Endothelial cell of umbilical vein (primary cell): ENCODE measurements around the gene DUOX2. TPM values are rescaled to one million over a fixed set of nuclear protein-coding genes. Genes with fewer than 3 reads are reported as not detected.

Experiments
- BruUV-seq: library from RNA; stranded (reverse); fragments of 400-500 nt; replicated peaks from 2 replicates; lab custom pipeline; 2021; lab: Mats Ljungman, UMichigan
- CTCF ChIA-PET: fragments of 300-600, 350-600 bp; sonication (Branson Sonifier 250); formaldehyde crosslinking; loops from one replicate; lab custom pipeline; 2021; ENCODE audit warnings: antibody characterized with exemption, inconsistent platforms; lab: Charles Lee
- POLR2A ChIA-PET: fragments of 300-600, 350-600 bp; sonication (Branson Sonifier 250); formaldehyde crosslinking; loops from one replicate; lab custom pipeline; 2021; ENCODE audit warnings: antibody characterized with exemption, inconsistent platforms; lab: Charles Lee
- DNase-seq: peaks from one replicate; pipeline ENCODE4 v3.0.0-alpha.2; 2011; ENCODE audit warnings: low read depth, low spot score
- FAIRE-seq: peaks from 2 replicates; lab custom pipeline; 2011; peaks lifted over from hg19 to GRCh38; lab: Jason Lieb, UNC
- H2AFZ ChIP-seq: 2 replicates; pipeline ENCODE4 v1.6.0; 2012; ENCODE audit warnings: low read depth, low read length, control low read depth, inconsistent platforms
- H3K27ac ChIP-seq: 2 replicates; pipeline ENCODE4 v1.5.1; 2011; ENCODE audit warnings: low read depth, mild to moderate bottlenecking, control low read depth, low read length, moderate library complexity; ENCODE audit not compliant: insufficient read depth
- H3K27me3 ChIP-seq, 2 experiments: 2 replicates each; pipeline versions ENCODE4 v1.6.0 to v1.6.1; 2011; ENCODE audit warnings: low read length in 2 of 2, mixed read lengths in 1 of 2; ENCODE audit not compliant: control insufficient read depth in 2 of 2, insufficient read depth in 2 of 2
- H3K36me3 ChIP-seq, 2 experiments: 2 replicates in 1 of 2; 3 replicates in 1 of 2; pipeline ENCODE4 v1.5.1; 2011; ENCODE audit warnings: low read length in 2 of 2, mild to moderate bottlenecking in 1 of 2, moderate library complexity in 1 of 2; ENCODE audit not compliant: control insufficient read depth in 2 of 2, insufficient read depth in 2 of 2; ENCODE audit errors: extremely low read depth in 1 of 2
- H3K4me1 ChIP-seq: 3 replicates; pipeline ENCODE4 v1.5.1; 2011; ENCODE audit warnings: mild to moderate bottlenecking, low read length; ENCODE audit not compliant: control insufficient read depth, insufficient read depth; ENCODE audit errors: extremely low read depth
- H3K4me2 ChIP-seq: 2 replicates; pipeline ENCODE4 v1.6.1; 2011; ENCODE audit warnings: low read length, control low read depth, mixed read lengths; ENCODE audit not compliant: insufficient read depth
- H3K4me3 ChIP-seq, 3 experiments: fragments of 200-600 bp in 1 of 3; sonication (generic), shearing (Covaris generic) in 1 of 3; replicated peaks in 1 of 3; 2 replicates each; pipeline ENCODE4 v1.5.1; 2011 to 2016; ENCODE audit warnings: control low read depth in 3 of 3, low read length in 3 of 3, mild to moderate bottlenecking in 2 of 3, inconsistent platforms in 1 of 3, low read depth in 1 of 3, moderate library complexity in 1 of 3; ENCODE audit not compliant: insufficient read depth in 1 of 3
- H3K79me2 ChIP-seq: 2 replicates; pipeline ENCODE4 v1.6.0; 2012; ENCODE audit warnings: low read length, inconsistent platforms; ENCODE audit not compliant: control insufficient read depth, insufficient read depth
- H3K9ac ChIP-seq: replicated peaks from 2 replicates; pipeline ENCODE3; 2011; ENCODE audit warnings: low read length, control low read depth; ENCODE audit not compliant: insufficient read depth; ENCODE audit errors: extremely low read depth
- H3K9me1 ChIP-seq: replicated peaks from 3 replicates; pipeline ENCODE4 v1.6.0; 2011; ENCODE audit warnings: mild to moderate bottlenecking, low read length; ENCODE audit not compliant: control insufficient read depth, insufficient read depth; ENCODE audit errors: extremely low read depth
- H3K9me3 ChIP-seq: replicated peaks from 2 replicates; pipeline ENCODE4 v1.5.1; 2012; ENCODE audit warnings: low read length, inconsistent platforms; ENCODE audit not compliant: control insufficient read depth, insufficient read depth
- H4K20me1 ChIP-seq: replicated peaks from 2 replicates; pipeline ENCODE3; 2011; ENCODE audit warnings: mild to moderate bottlenecking, low read length; ENCODE audit not compliant: control insufficient read depth, insufficient read depth; ENCODE audit errors: extremely low read depth
- EZH2 ChIP-seq: IDR thresholded peaks from 2 replicates; pipeline ENCODE4 v1.6.1; 2012; ENCODE audit warnings: borderline replicate concordance, low read depth, mild to moderate bottlenecking, moderate library complexity, low read length, inconsistent platforms; ENCODE audit not compliant: severe bottlenecking
- FOS ChIP-seq: IDR thresholded peaks from 2 replicates; pipeline ENCODE4 v1.6.1; 2011; ENCODE audit warnings: mild to moderate bottlenecking, low read length, moderate library complexity, borderline replicate concordance; ENCODE audit not compliant: insufficient read depth
- GATA2 ChIP-seq: IDR thresholded peaks from 2 replicates; pipeline ENCODE4 v1.7.0; 2011; ENCODE audit warnings: low read depth, mild to moderate bottlenecking, moderate library complexity, mixed read lengths, low read length; ENCODE audit not compliant: insufficient read length, insufficient read depth
- JUN ChIP-seq: IDR thresholded peaks from 2 replicates; pipeline ENCODE4 v1.6.1; 2011; ENCODE audit warnings: borderline replicate concordance, low read depth; ENCODE audit not compliant: insufficient read length, insufficient read depth
- MYC ChIP-seq: IDR thresholded peaks from one replicate; pipeline ENCODE4 v1.6.1; 2011; ENCODE audit warnings: mild to moderate bottlenecking, low read depth, low read length
- POLR2A ChIP-seq: IDR thresholded peaks from 2 replicates; pipeline ENCODE4 v1.6.1; 2012; ENCODE audit warnings: low read depth, mild to moderate bottlenecking, control low read depth, low read length
- POLR2AphosphoS5 ChIP-seq: IDR thresholded peaks from 2 replicates; pipeline ENCODE4 v1.6.1; 2012; ENCODE audit warnings: low read depth, mild to moderate bottlenecking, control low read depth, low read length, moderate library complexity; ENCODE audit not compliant: insufficient read depth
- dilution Hi-C: fragments of 300-500 bp; cut with MboI; formaldehyde crosslinking; loops from one replicate; pipeline ENCODE4 v1.15.0; 2019; ENCODE audit warnings: low sequenced_read_pairs; ENCODE audit not compliant: extremely low pct_ligation_motif_present
- intact Hi-C: fragments of 100-400 bp; cut with micrococcal nuclease; formaldehyde crosslinking; loops from one replicate; pipeline ENCODE4 v1.10.0; 2022
- polyA plus RNA-seq, 4 experiments: library from polyadenylated mRNA; depleted of rRNA in 3 of 4; stranded (reverse) in 3 of 4; unstranded in 1 of 4; fragments of >200 nt; gene quantifications; 2 replicates each; pipeline versions ENCODE4 v1.2.1 to v1.2.3, GENCODE V29; 2011 to 2012; ENCODE audit warnings: missing spikeins in 1 of 4
- total RNA-seq: library from RNA; stranded (reverse); gene quantifications from 2 replicates; pipeline ENCODE4 v1.2.3, GENCODE V29; 2021
- TF ChIP-seq, protein P1 (sequence below), 2 donors: IDR thresholded peaks; 1 replicate in 1 of 2; 2 replicates in 1 of 2; pipeline ENCODE4 v1.5.1; 2011; ENCODE audit warnings: low read length in 2 of 2, mild to moderate bottlenecking in 2 of 2, moderate library complexity in 2 of 2, control low read depth in 1 of 2, inconsistent platforms in 1 of 2, low read depth in 1 of 2; ENCODE audit not compliant: insufficient read depth in 1 of 2; ENCODE audit errors: extremely low read depth in 1 of 2
- TF ChIP-seq, protein P2 (sequence below): IDR thresholded peaks from 2 replicates; pipeline ENCODE4 v1.6.1; 2011; ENCODE audit not compliant: insufficient read depth, insufficient read length

DUOX2 gene
- total and polyA plus RNA-seq, 2 donors (not counting 3 experiments of a cell fraction or from before 2014, with no cell fraction given) = 0.01 TPM; not detected in 1

DNA sequence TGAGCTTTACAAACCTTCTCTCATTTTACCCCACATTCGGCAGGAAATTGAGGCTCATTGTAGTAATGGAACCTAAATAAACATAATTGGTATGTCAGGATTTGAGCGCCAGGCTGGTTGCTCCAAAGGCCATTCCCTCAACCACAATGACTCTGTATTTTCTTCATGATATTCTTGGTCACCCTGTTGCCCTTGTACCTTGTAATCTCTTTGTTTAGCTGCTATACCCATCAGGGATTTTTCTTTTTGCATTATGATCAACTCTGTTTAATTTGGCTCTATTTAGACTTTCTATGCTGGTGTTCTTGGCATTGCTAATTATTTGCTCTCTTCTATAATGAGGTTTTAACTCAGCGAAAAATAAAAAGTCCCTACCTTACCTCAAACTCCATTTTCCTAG is 29.8 kb downstream of the DUOX2 start:
- Histone ChIP-seq H3K4me1 (no peaks in the 10 kb centered on the region), H3K9me3 (no peaks in the 10 kb centered on the region), H3K36me3 (no peaks in the 10 kb centered on the region), H3K4me3 (no peak overlapping the region), H3K9ac (no peak overlapping the region), H3K79me2 (no peaks in the 10 kb centered on the region), H3K27ac (no peak overlapping the region), H3K9me1 (no peaks in the 10 kb centered on the region), H3K4me2 (no peak overlapping the region), H4K20me1 (no peaks in the 10 kb centered on the region), H3K27me3 (peaks cover 30 to 31% of the 10 kb centered on the region in 2 experiments), H2AFZ (no peak overlapping the region)
- DNase-seq = no peak
- ChIA-PET POLR2A (no interaction called here), CTCF (no interaction called here)
- BruUV-seq = no TSS peak
- TF ChIP-seq MYC (no peak), FOS (no peak), JUN (no peak), GATA2 (no peak), EZH2 (no peak), POLR2AphosphoS5 (no peak), POLR2A (no peak)
- TF ChIP-seq, protein P1, sequence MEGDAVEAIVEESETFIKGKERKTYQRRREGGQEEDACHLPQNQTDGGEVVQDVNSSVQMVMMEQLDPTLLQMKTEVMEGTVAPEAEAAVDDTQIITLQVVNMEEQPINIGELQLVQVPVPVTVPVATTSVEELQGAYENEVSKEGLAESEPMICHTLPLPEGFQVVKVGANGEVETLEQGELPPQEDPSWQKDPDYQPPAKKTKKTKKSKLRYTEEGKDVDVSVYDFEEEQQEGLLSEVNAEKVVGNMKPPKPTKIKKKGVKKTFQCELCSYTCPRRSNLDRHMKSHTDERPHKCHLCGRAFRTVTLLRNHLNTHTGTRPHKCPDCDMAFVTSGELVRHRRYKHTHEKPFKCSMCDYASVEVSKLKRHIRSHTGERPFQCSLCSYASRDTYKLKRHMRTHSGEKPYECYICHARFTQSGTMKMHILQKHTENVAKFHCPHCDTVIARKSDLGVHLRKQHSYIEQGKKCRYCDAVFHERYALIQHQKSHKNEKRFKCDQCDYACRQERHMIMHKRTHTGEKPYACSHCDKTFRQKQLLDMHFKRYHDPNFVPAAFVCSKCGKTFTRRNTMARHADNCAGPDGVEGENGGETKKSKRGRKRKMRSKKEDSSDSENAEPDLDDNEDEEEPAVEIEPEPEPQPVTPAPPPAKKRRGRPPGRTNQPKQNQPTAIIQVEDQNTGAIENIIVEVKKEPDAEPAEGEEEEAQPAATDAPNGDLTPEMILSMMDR (IDR thresholded peaks at IDR 0.05; ENCODE audit: extremely low read depth in 1 of 2, insufficient read depth in 1 of 2, low read depth in 1 of 2, low read length in 2 of 2) = no peak
- TF ChIP-seq, protein P2, sequence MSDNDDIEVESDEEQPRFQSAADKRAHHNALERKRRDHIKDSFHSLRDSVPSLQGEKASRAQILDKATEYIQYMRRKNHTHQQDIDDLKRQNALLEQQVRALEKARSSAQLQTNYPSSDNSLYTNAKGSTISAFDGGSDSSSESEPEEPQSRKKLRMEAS = no peak
- no peak for FAIRE-seq
- intact Hi-C loops (no loop called here), dilution Hi-C loops (no loop called here)
